HG03342 (cell line): Measurements from ENCODE around the gene CLK3.
"Not testable (repeated sequence)": the region's sequence is repeated elsewhere in the genome, so short reads cannot be mapped to it uniquely, and the experiment has no call there.

ENCODE experiments used
- ATAC-seq: cut with Tn5 transposase; IDR thresholded peaks from one replicate; pipeline ENCODE4 v1.9.1; 2021; ENCODE audit warnings: mild to moderate bottlenecking, moderate library complexity; ENCODE audit not compliant: unreplicated experiment

Gene CLK3

GRCh38 chr15:74615508-74616365 lies at the start of gene CLK3:
Gene CLK3, plus strand, starts transcription at chr15:74615836. Its CDS starts 3,361 bp downstream, at chr15:74619197.
- ATAC-seq, result peak; percentile 83

DNA sequence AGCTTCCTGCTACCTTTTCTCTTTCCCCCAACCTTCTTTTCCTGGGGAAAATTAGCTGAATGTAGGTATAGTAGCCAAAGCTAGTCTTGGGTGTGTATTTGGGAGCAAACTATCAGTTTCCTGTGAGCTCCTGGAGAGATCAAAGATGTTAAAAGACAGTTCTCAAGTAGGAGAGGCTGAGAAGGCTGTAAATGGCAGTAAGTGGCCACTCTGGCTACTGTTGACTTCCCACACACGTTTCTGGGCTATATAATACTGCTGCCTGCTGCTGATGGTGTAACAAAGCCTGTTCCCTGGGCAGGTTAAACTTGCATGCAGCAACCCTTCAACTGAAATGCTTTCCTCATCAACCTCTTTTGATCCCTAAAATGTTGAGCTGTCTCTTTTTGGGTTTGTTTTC lies 47.0 kb upstream of the CLK3 start:
- no peak for ATAC-seq

DNA sequence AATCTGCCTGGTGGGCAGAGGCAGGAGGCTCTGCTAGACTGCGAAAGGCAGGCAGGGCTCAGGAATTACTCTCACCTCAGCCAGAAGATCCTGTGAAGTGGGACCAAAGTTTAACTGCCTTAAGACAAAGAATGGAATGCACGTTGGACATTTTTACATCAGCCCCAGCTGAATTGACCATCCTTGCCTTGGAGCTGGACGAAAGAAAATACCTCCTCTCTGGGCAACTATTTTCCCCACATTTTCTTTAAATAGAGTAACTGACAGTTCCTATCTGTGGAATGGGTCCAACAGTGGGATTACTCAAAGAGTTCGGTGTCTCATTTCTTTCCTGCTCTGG lies 45.9 kb upstream of the CLK3 start:
- no peak for ATAC-seq

DNA sequence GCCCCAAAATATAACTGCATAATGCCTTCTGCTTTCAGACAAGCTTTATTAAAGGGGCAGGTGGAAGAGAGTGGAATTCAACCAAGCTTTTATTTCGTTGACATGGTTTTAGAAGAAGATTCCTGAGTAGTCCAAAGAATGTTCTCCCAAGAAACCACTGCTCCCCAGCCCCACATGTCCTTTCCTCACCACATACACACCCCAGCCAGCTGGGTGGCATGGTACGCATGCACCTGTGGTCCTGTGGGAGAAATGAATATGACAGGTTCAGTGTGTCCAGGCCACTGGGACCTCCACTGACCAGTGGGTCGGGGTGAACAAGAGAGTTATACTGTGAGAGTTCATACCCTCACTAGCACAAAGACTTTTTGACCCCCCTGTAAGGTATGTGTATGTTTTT lies 44.4 kb upstream of the CLK3 start:
- no peak for ATAC-seq

DNA sequence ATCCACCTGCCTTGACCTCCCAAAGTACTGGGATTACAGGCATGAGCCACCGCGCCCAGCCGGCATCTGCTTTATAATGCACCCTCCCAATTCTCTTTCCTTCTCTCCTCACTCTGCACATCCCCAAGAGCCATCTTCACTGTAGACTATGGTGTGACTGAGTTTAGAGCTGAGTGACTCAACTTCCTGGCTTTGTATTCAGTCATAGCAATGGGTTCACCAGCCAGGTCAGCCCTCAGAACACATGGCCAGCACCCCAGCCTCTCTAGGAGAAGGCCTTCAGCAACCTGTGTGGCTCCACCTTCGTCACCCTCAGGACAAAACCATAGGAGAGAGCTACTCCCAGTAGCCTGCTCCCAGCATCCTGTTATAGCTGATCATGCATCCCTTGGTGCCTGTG lies 41.6 kb upstream of the CLK3 start:
- no peak for ATAC-seq

- no peak for ATAC-seq
Observed at GRCh38 chr15:74578496-74578994, 37.1 kb upstream of the CLK3 start.

DNA sequence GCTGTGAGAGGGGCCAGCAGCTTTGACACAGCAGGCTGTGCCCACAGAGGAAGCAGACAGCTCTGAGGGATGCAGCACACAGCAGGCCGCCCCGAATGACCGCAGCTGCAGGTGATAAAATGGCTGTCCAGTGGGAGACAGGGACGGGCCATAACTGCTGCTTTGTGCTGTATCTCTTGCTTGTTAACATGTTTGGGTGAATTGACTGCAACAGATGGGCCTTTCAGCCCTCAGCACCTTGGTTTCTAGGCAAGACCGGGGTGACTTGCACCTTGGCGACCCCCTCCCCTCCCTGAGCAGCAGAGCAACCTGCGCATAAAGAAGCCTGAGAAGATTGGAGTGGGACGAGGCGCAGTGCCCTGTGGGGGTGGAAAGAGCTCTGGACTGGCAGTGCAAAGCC lies 36.6 kb upstream of the CLK3 start:
- ATAC-seq, result no peak

GRCh38 chr15:74580538-74581350 lies 34.9 kb upstream of the CLK3 start:
- no peak for ATAC-seq

- no peak for ATAC-seq
Observed at GRCh38 chr15:74584204-74584603, 31.4 kb upstream of the CLK3 start.

GRCh38 chr15:74584779-74585178 lies 30.9 kb upstream of the CLK3 start:
- ATAC-seq, result no peak

DNA sequence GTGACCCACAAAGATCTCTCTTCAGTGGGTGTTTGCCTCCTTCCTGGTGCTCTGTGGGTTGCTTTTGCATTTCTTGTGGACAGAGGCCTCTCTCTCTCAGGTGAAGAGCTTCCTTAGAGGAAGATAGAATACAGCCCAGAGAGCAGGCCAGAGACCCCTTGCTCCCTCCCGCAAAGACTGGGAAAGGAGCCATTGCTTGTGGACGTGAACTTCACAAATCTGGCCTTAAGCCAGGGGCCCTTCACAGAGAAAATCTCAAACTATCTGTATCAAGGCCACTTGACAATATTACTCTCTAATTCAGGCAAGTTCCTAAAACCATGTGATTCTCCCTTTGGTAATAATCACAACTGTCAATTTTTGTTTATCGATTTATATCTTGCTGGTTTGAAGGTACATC lies 30.4 kb upstream of the CLK3 start:
- no peak for ATAC-seq

DNA sequence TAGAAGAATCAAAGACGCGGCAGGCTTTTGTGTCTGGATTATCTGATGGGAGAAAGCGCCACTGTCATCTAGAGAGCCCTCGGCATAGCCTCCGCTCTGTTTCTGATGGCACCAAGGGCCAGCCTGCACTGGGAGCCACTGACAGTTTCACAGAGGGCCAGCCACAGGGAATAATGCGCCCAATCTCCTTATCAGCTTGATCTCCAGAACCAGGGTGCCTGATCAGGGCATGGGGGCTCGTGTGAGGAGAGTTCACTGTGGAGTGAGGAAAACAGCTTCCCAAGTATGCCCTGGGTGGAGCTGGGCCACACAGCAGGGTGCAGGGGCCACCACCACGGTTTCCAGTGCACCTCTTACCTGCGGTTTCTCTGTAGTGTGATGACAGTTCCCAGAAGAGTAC lies 29.8 kb upstream of the CLK3 start:
- no peak for ATAC-seq

DNA sequence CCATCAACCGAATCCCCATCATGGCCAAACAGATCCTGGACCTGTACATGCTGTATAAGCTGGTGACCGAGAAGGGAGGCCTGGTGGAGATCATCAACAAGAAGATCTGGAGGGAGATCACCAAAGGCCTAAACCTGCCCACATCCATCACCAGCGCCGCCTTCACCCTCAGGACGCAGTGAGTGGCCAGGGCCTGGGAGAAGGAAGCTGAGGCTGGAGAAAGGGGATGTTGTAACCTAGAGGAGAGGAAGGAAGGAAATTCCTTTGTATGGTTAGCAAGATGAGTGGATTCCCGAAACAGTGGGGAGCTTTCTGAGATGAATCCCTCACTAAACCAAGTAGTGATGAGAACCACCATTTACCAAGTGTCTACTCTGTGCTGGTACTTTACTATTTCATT lies 25.8 kb upstream of the CLK3 start:
- no peak for ATAC-seq

DNA sequence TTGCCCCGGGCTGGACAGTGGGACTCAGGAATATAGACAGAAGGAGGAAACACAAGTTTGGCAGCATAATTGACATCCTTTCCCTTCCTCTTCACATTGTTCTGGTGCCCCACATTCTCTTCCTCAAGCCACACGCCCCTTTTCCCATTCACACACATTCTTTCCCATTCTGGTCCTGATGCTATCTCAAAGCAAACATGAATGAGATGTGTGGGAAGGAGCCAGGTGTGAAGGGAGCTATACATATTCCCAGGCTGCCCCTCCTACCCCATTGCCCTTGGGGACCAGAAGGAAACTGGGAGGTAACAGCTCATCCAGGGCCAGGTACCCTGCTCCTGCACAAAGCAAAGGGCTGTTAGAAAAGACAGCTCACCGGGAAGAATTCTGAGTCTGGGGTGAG lies 23.4 kb upstream of the CLK3 start:
- no peak for ATAC-seq

DNA sequence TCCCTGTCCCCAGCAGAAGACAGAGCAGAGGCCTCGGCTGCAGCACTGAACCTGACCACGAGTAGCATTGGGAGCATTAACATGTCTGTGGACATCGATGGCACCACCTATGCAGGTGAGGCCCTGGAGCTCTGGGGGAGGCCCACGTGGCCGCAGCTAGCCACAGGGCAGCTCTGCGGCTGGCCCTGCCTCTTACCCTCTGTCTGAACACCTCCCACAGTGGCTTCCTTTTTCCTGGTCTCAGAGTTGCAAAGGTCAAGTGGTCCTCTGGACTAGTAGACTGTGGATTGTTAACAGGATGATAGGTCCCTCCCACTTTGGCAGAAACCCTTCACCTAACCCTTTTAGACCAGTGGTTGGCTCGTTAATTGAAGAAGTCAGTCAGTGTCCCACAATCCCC lies 22.5 kb upstream of the CLK3 start:
- no peak for ATAC-seq

DNA sequence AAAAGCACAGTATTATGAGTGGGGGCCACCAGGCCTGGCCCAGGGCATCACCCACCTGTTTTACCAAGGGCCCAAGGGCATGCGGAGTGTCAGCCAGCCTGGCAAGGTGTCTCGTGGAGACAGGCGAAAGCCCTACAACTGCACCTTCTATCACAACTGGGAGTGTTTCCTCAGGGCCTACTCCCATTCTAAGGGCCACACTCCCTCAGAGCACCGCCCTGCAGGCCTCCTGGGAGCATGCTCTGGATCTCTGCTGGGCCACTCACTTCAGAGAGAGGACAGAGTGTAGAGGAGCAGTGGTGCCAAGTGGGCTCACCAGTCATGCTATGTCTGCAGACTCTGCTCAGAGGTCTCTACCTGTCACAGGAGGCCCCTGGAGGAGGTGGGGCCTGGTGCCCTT lies 21.2 kb upstream of the CLK3 start:
- no peak for ATAC-seq

DNA sequence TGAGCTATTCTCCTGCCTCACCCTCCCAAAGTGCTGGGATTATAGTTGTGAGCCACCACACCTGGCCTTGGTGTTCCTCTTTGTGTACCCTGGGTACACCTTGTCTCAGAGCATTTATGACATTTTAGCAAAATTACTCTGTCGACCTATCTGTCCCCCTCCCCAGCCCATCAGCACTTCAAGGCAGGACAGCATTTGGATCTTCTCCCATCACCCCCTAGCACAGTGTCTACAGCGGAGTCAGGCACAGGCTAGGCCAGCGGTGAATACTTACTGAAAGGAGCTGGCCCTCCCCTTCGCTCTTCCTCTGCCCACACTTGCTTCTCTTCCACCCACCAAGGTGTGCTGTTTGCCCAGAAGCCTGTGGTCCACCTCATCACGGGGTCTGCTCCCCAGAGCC lies 20.4 kb upstream of the CLK3 start:
- ATAC-seq, result no peak

- not testable (repeated sequence) for ATAC-seq
Observed at GRCh38 chr15:74596736-74597135, 18.9 kb upstream of the CLK3 start.

GRCh38 chr15:74597146-74597705 lies 18.4 kb upstream of the CLK3 start:
- ATAC-seq, result not testable (repeated sequence)

GRCh38 chr15:74598126-74598842 lies 17.4 kb upstream of the CLK3 start:
- ATAC-seq, result peak; percentile 87

DNA sequence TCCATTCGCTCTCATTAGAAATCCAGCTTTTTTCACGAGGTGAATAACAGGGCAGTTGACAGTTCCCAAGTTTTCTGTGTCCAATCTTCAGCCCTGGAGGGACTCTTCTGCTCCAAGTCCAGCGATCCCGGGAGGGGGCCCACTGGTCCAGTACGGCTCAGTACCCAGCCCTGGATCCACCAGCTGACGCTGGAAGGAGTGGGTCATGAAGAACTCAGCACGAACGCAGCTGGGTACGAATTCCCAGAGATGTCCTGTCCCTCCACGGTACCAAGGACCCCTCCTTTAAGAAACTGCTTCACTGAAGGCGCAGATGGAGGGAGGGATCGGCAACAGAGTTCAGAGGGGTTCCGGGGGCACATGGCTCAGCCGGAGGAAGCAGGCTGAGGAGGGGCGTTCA lies 16.5 kb upstream of the CLK3 start:
- ATAC-seq, result no peak
